Vagina (tissue), 2 donors: ENCODE data around the gene COL25A1.

Experiments
- CTCF ChIP-seq, 3 experiments: fragments of 450-650 bp in 2 of 3; fragments of 200-600 bp in 1 of 3; sonication (generic) in 1 of 3; IDR thresholded peaks; one replicate each; pipeline ENCODE4 v1.5.1; 2017 to 2019; ENCODE audit warnings: antibody characterized with exemption in 3 of 3, mild to moderate bottlenecking in 2 of 3, moderate library complexity in 2 of 3
- POLR2A ChIP-seq, 2 donors: fragments of 450-650 bp; IDR thresholded peaks; one replicate each; pipeline ENCODE4 v1.6.1; 2017; ENCODE audit warnings: antibody characterized with exemption in 2 of 2, mild to moderate bottlenecking in 2 of 2, moderate library complexity in 2 of 2
- POLR2AphosphoS5 ChIP-seq, 2 donors: sonication (generic); formaldehyde crosslinking; IDR thresholded peaks; one replicate each; pipeline ENCODE4 v1.9.0; 2017; ENCODE audit warnings: antibody characterized with exemption in 2 of 2, mild to moderate bottlenecking in 2 of 2, low read depth in 1 of 2; ENCODE audit not compliant: insufficient read depth in 1 of 2

GRCh38 chr4:108810087-108810486 is 492.4 kb downstream of the COL25A1 start:
- no peak for TF ChIP-seq CTCF (IDR thresholded peaks at IDR 0.05)
- TF ChIP-seq POLR2A (IDR thresholded peaks at IDR 0.05): no peak
- no peak for TF ChIP-seq POLR2AphosphoS5 (IDR thresholded peaks at IDR 0.05; ENCODE audit: insufficient read depth in 1 of 2, low read depth in 1 of 2)
